Aorta (tissue), 5 donors: Measurements from ENCODE around the gene DPP6. TPM values are rescaled to one million over a fixed set of nuclear protein-coding genes. Genes with fewer than 3 reads are reported as not detected.
"Not testable (repeated sequence)": the region's sequence is repeated elsewhere in the genome, so short reads cannot be mapped to it uniquely, and the experiment has no call there.

Experiments
- ATAC-seq: fragments of 200-7000 bp; cut with Tn5 transposase; one replicate; pipeline ENCODE4 v1.9.1; 2022; ENCODE audit warnings: moderate library complexity; ENCODE audit not compliant: low FRiP score
- DNase-seq, 2 donors: peaks; one replicate each; pipeline ENCODE4 v3.0.0-alpha.2; 2020
- H3K27ac ChIP-seq, 2 donors: one replicate each; pipeline ENCODE4 v1.5.1; 2013; ENCODE audit warnings: low read length in 2 of 2, mild to moderate bottlenecking in 2 of 2, moderate library complexity in 2 of 2, control low read depth in 1 of 2, inconsistent platforms in 1 of 2, low read depth in 1 of 2
- H3K27me3 ChIP-seq, 2 donors: one replicate each; pipeline ENCODE4 v1.6.1; 2013; ENCODE audit warnings: control low read depth in 1 of 2, low read length in 1 of 2, mild to moderate bottlenecking in 1 of 2, moderate library complexity in 1 of 2; ENCODE audit not compliant: insufficient read depth in 2 of 2, control insufficient read depth in 1 of 2
- H3K36me3 ChIP-seq, 2 donors: one replicate each; pipeline ENCODE4 v1.6.1; 2013; ENCODE audit warnings: control low read depth in 1 of 2, low read length in 1 of 2, mild to moderate bottlenecking in 1 of 2; ENCODE audit not compliant: insufficient read depth in 2 of 2, control insufficient read depth in 1 of 2
- H3K4me1 ChIP-seq, 2 donors: one replicate each; pipeline ENCODE4 v1.6.1; 2013; ENCODE audit warnings: low read length in 2 of 2, control low read depth in 1 of 2, mild to moderate bottlenecking in 1 of 2, moderate library complexity in 1 of 2; ENCODE audit not compliant: insufficient read depth in 2 of 2, control insufficient read depth in 1 of 2
- H3K4me3 ChIP-seq, 2 donors: one replicate each; pipeline ENCODE4 v1.5.1; 2013; ENCODE audit warnings: low read length in 2 of 2, control low read depth in 1 of 2, mild to moderate bottlenecking in 1 of 2
- H3K9me3 ChIP-seq: one replicate; pipeline ENCODE4 v1.6.1; 2013; ENCODE audit warnings: mild to moderate bottlenecking, low read length; ENCODE audit not compliant: control insufficient read depth
- WGBS, 2 donors: extraction: QIAGEN DNeasy Blood & Tissue Kit; methylation state at CpG; one replicate each; pipeline ENCODE4 v1.1.7; 2013; 5-methylcytosine and 5-hydroxymethylcytosine counted together
- intact Hi-C, 2 donors: fragments of 100-400 bp; cut with DNase I; formaldehyde crosslinking; loops; one replicate each; pipeline versions ENCODE4 v1.14.2 to v1.15.0; 2022
- polyA plus RNA-seq, 2 donors: library from polyadenylated mRNA; stranded (reverse); fragments of 200-250 nt; gene quantifications; one replicate each; pipeline ENCODE4 v1.2.3, GENCODE V29; 2013
- total RNA-seq, 2 donors: library from RNA; stranded (reverse); fragmentation: NEBNext Ultra II Directional; extraction: Animal tissue kit (Norgen Biotek cat#: 25700); gene quantifications; one replicate each; pipeline ENCODE4 v1.2.1, GENCODE V29; 2021
- donor health status: healthy with polysubstance abuse.
- donor health status: Bipolar disorder and iron deficiency.
- donor health status: DM: no; HTN: no; CAD: no.
- donor health status: DM: no; HTN: no; CAD: no.
- donor health status: DM: yes; HTN: yes; CAD: no.

Gene DPP6
- total and polyA plus RNA-seq, 4 donors, result 0.69 TPM; not detected in 3

DNA sequence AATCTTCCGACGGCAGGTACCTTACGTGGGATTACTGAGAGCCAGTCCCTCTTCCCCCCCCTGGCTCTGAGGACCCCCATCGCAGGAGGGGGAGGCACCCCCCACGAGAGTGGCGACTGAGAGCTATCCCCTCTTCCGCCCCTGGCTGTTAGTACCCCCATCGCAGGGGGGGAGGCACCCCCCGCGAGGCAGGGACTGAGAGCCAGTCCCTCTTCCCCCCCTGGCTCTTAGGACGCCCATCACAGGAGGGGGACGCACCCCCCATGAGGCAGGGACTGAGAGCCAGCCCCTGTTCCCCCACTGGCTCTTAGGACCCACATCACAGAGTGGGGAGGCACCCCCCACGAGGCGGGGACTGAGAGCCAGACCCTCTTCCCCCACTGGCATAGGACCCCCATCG lies 8.4 kb downstream of the DPP6 start:
- H3K9me3 ChIP-seq, H3K4me1 ChIP-seq, H3K27me3 ChIP-seq, H3K36me3 ChIP-seq, DNase-seq, intact Hi-C loops, ATAC-seq, H3K27ac ChIP-seq, H3K4me3 ChIP-seq: not testable (repeated sequence)
- WGBS, 2 donors, result 91 to 92% methylated on average over 10 to 15 of the region's 15 CpGs

GRCh38 chr7:154071833-154072232 lies 19.6 kb downstream of the DPP6 start:
- intact Hi-C loops, H3K4me3 ChIP-seq, ATAC-seq, H3K9me3 ChIP-seq, H3K36me3 ChIP-seq, DNase-seq, H3K4me1 ChIP-seq, H3K27ac ChIP-seq, H3K27me3 ChIP-seq: not testable (repeated sequence)
- 10 to 11% methylated on average over 4 of the region's 4 CpGs for WGBS, 2 donors

DNA sequence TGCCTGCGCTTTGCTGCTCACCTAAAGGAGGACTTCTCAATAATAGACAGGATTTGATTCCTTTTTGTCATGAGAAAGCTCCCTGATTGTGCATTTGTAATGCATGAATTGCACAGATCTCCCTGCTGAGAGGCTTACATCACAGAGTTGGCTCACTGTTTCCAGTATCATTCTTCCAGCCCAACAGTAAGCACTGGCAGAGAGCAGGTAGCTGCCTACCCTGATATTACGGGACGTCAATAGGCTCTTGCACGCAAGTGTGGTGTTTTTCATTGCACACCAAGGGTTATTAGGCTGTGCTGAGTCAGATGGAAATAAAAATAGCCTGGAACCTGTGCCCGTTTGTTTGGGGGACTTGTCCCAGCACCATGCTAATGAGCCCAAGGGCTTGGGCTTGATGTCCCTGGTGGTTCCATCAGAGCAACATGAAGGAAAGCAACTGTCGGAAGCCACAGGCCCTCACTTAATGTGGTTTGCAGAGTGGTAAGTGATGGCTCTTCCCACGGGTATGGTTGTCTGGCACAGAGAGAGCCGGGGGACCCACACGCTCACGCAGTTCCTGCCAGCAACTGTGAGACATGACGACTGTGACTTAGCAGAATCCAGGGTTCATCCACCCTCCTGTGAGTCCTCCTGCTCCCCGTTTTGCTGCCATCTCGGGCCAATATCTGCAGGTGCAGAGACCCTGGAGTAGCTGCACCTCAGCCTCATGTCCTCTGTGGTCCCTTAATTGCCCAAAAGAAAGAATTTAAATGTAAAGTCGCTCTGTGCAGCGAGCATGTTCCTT lies 20.4 kb downstream of the DPP6 start:
- H3K27me3 ChIP-seq, H3K36me3 ChIP-seq, DNase-seq, H3K27ac ChIP-seq, H3K9me3 ChIP-seq, H3K4me3 ChIP-seq, intact Hi-C loops, H3K4me1 ChIP-seq: not testable (repeated sequence)
- ATAC-seq, result peak; percentile 29
- 64 to 68% methylated on average over 14 to 15 of the region's 15 CpGs for WGBS, 2 donors

GRCh38 chr7:154078523-154078922 lies 26.3 kb downstream of the DPP6 start:
- H3K4me1 ChIP-seq, H3K27me3 ChIP-seq, H3K27ac ChIP-seq, H3K36me3 ChIP-seq, H3K4me3 ChIP-seq, intact Hi-C loops, H3K9me3 ChIP-seq, ATAC-seq, DNase-seq: not testable (repeated sequence)
- 75 to 76% methylated on average over 2 of the region's 2 CpGs for WGBS, 2 donors

GRCh38 chr7:154080249-154080648 lies 28.1 kb downstream of the DPP6 start:
- ATAC-seq, intact Hi-C loops, H3K4me3 ChIP-seq, H3K36me3 ChIP-seq, H3K4me1 ChIP-seq, H3K27ac ChIP-seq, DNase-seq, H3K27me3 ChIP-seq, H3K9me3 ChIP-seq: not testable (repeated sequence)
- 80 to 87% methylated on average over 3 of the region's 3 CpGs for WGBS, 2 donors

DNA sequence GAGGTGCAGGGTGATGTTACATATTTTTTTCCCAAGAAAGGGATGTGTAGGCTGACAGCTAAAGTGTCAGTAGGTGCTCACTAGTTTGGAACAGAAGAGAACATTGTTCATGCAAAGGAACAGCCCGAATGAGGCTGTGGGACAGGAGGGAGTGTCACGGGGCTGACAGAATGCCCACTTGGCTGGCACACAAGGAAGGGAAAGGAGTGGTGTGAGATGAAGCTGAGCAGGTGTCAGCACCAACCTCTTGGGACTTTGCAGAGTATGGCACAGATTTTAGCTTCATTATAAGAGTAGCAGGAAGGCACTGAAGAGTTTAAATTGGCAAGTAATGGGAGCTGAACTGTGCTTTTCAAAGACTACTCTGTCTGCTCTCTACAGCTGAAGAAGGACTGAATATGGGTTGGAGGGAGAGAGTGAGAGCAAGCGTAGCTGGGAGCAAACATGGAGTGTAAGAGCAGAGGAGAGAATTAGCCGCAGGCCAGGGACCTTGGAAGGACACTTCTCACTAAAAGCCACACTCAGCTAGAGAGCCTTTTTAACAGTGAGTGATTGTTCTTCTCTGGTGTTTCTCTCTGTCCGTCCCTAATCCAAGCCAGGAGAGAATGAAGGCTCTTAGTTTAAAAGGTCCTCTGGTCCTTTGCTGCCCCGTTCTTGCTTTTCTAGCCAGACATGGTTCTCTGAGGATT lies 35.0 kb downstream of the DPP6 start:
- H3K36me3 ChIP-seq, ATAC-seq, H3K4me3 ChIP-seq, intact Hi-C loops, DNase-seq, H3K27ac ChIP-seq, H3K27me3 ChIP-seq, H3K4me1 ChIP-seq, H3K9me3 ChIP-seq: not testable (repeated sequence)
- WGBS, 2 donors, result 59 to 60% methylated on average over 5 of the region's 6 CpGs

- DNase-seq, H3K9me3 ChIP-seq, H3K27me3 ChIP-seq, ATAC-seq, H3K27ac ChIP-seq, H3K4me1 ChIP-seq, H3K4me3 ChIP-seq, intact Hi-C loops, H3K36me3 ChIP-seq: not testable (repeated sequence)
- 92 to 97% methylated on average over 3 of the region's 3 CpGs for WGBS, 2 donors
These were observed 39.9 kb downstream of the DPP6 start for GRCh38 chr7:154092093-154092492.

- H3K9me3 ChIP-seq, H3K36me3 ChIP-seq, ATAC-seq, H3K27me3 ChIP-seq, DNase-seq, intact Hi-C loops, H3K4me3 ChIP-seq, H3K4me1 ChIP-seq, H3K27ac ChIP-seq: not testable (repeated sequence)
- 37 to 45% methylated on average over 6 to 9 of the region's 9 CpGs for WGBS, 2 donors
These were observed 43.0 kb downstream of the DPP6 start for GRCh38 chr7:154095201-154095600.

DNA sequence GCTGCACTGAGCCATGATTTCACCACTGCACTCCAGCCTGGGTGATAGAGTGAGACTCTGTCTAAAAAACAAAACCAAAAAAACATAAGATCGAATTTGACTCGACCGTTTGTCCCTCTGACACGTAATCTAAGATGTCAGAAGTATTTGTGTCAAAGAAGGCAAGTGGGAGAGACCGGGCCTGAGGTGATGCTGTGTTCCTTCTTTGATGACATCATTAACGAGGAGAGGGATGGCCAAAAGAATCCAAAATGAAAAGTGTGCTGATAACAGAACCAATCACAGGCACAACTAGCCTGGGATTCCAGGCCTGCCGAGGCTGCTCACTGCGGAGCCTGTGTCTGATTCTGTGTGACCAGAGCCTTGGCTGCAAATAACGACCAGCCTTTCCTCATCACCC lies 52.9 kb downstream of the DPP6 start:
- DNase-seq, H3K4me3 ChIP-seq, H3K9me3 ChIP-seq, H3K36me3 ChIP-seq, ATAC-seq, intact Hi-C loops, H3K4me1 ChIP-seq, H3K27ac ChIP-seq, H3K27me3 ChIP-seq: not testable (repeated sequence)
- WGBS, 2 donors, result 75 to 77% methylated on average over 9 of the region's 9 CpGs
